Measurements from ENCODE around the gene GCH1. TPM values are rescaled to one million over a fixed set of nuclear protein-coding genes. Genes with fewer than 3 reads are reported as not detected.
"Not testable (repeated sequence)": the region's sequence is repeated elsewhere in the genome, so short reads cannot be mapped to it uniquely, and the experiment has no call there.

The GCH1 gene
- total RNA-seq, 1 donor from 2014 or later: 35.4 TPM

DNA sequence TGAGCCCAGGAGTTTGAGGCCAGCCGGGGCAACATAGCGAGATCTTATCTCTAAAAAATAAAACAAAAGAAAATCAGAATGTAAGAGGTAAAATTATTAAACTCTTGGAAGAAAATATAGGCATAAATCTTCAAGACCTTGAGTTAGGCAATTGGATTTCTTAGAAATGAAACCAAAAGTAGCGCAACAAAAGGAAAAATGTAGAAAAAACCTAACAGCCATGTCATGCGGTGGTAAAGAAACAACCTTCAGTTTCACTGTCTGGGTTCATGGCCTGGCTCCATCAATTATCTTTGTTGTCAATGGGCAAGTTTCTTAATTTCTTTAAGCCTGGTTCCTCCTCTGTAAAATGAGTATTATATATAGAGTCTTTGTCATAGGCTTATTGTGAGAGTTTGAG, 5.6 kb upstream of the GCH1 start:
- TF ChIP-seq, protein P1, sequence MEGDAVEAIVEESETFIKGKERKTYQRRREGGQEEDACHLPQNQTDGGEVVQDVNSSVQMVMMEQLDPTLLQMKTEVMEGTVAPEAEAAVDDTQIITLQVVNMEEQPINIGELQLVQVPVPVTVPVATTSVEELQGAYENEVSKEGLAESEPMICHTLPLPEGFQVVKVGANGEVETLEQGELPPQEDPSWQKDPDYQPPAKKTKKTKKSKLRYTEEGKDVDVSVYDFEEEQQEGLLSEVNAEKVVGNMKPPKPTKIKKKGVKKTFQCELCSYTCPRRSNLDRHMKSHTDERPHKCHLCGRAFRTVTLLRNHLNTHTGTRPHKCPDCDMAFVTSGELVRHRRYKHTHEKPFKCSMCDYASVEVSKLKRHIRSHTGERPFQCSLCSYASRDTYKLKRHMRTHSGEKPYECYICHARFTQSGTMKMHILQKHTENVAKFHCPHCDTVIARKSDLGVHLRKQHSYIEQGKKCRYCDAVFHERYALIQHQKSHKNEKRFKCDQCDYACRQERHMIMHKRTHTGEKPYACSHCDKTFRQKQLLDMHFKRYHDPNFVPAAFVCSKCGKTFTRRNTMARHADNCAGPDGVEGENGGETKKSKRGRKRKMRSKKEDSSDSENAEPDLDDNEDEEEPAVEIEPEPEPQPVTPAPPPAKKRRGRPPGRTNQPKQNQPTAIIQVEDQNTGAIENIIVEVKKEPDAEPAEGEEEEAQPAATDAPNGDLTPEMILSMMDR (IDR thresholded peaks at IDR 0.05; ENCODE audit: unreplicated experiment): no peak
- no peaks in the 10 kb centered on the region for H3K27me3 Mint-ChIP-seq

DNA sequence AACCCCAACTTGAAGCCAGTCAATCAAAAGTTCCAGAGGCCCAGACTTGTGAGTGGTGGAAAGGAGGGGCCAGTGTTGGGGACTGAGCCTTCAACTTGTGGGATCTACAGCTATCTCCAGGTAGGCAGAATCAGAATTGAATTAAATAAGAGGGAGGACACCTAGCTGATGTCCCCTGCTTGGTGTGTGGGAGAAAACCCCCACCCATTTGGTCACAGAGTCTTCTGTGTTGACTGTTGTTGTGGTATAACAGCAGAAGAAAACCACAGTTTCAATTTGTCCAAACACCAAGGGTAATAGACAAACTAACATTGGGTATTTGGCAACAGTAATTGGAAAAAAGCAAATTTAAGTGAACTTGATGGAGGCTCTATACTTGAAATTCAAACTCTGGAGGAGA, 3.4 kb upstream of the GCH1 start:
- TF ChIP-seq, protein P1 (IDR thresholded peaks at IDR 0.05; ENCODE audit: unreplicated experiment): no peak
- H3K4me1 Mint-ChIP-seq (ENCODE audit: low read depth): peaks cover 2% of the 10 kb centered on the region
- no peak for DNase-seq (ENCODE audit: low spot score, unreplicated experiment)
- no peak overlapping the region for H3K4me3 Mint-ChIP-seq (ENCODE audit: low read depth)
- H3K27ac Mint-ChIP-seq: no peak overlapping the region
- H3K27me3 Mint-ChIP-seq: no peaks in the 10 kb centered on the region
- no peaks in the 10 kb centered on the region for H3K9me3 Mint-ChIP-seq (ENCODE audit: low read depth)
- H3K36me3 Mint-ChIP-seq (ENCODE audit: insufficient read depth): no peaks in the 10 kb centered on the region

More for the DNA sequence above, 5.6 kb upstream of the GCH1 start:
- Mint-ChIP-seq H3K27ac (no peak overlapping the region), H3K9me3 (ENCODE audit: low read depth) (no peaks in the 10 kb centered on the region), H3K4me3 (ENCODE audit: low read depth) (no peak overlapping the region), H3K4me1 (ENCODE audit: low read depth) (no peaks in the 10 kb centered on the region), H3K36me3 (ENCODE audit: insufficient read depth) (no peaks in the 10 kb centered on the region)
- DNase-seq (ENCODE audit: low spot score, unreplicated experiment): no peak

DNA sequence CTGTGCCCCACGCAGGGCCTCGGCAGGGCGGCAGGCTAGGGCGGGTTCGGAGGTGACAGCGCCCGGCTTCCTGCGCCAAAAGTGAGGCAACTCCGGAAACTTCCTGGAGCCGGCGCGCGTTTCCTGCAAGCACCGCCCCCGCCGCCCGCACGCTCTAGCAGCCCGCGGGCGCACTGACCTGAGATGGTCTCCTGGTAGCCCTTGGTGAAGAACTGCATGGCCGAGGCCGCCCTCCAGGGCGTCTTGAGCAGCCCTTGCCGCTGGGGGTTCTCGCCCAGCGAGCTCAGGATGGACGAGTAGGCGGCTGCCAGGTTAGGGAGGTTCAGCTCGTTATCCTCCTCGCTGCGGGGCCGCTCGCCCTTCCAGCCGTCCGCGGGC, 494 bp downstream of the GCH1 start:
- peaks cover 8% of the 10 kb centered on the region for H3K4me1 Mint-ChIP-seq (ENCODE audit: low read depth)

DNA sequence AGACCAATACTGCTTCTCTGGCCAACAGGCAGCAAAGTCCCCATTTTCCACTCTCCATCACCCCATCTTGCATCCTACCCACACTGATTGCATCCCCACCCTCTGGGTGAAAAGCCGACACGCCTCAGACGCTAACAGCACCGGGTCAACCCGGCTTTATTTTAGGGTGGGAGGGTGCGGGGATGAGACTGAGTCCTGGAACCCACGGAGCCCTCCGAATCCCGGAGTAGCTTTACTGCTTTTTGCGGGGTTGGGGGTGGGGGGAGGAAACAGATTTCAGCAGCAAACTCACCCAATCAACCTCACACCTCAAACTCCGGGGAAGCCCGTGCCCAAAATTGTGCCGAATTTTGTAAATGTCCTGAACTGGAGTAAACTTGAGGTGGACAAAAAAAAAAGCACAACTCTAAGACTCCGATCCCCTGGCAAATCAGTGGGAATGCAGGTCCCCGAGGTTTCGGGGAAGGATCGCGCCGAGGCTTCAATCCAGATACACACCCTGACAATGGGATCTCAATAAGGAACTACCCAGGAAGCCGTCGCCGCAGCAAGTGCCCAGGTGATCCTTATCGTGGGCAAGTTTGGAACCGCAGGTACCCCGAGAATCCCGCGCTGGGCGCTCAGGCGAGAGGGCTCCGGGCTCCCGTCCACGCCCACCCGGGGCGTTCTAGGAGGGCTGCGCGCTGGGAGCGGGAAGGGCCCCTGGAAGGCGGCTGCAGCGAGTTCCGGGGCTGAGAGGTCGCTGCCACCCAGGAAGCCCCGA, 1.1 kb downstream of the GCH1 start:
- no peaks in the 10 kb centered on the region for H3K9me3 Mint-ChIP-seq (ENCODE audit: low read depth)
- H3K27me3 Mint-ChIP-seq: no peaks in the 10 kb centered on the region
- H3K27ac Mint-ChIP-seq: peak overlapping the region; percentile 71
- no peak for DNase-seq (ENCODE audit: low spot score, unreplicated experiment)
- H3K36me3 Mint-ChIP-seq (ENCODE audit: insufficient read depth): peaks cover 5% of the 10 kb centered on the region
- H3K4me1 Mint-ChIP-seq (ENCODE audit: low read depth): peaks cover 8% of the 10 kb centered on the region
- peak overlapping the region; percentile 87 for H3K4me3 Mint-ChIP-seq (ENCODE audit: low read depth)
- TF ChIP-seq, protein P1 (IDR thresholded peaks at IDR 0.05; ENCODE audit: unreplicated experiment): no peak

More for the DNA sequence above, 494 bp downstream of the GCH1 start:
- Mint-ChIP-seq H3K36me3 (ENCODE audit: insufficient read depth) (peaks cover 5% of the 10 kb centered on the region), H3K4me3 (ENCODE audit: low read depth) (peak overlapping the region; percentile 87), H3K27me3 (no peaks in the 10 kb centered on the region), H3K27ac (peak overlapping the region; percentile 41), H3K9me3 (ENCODE audit: low read depth) (no peaks in the 10 kb centered on the region)
- TF ChIP-seq, protein P1 (IDR thresholded peaks at IDR 0.05; ENCODE audit: unreplicated experiment): peak; percentile 17
- DNase-seq (ENCODE audit: low spot score, unreplicated experiment): peak; percentile 68

GRCh38 chr14:54899573-54899972, 3.1 kb downstream of the GCH1 start:
- TF ChIP-seq, protein P1 (IDR thresholded peaks at IDR 0.05; ENCODE audit: unreplicated experiment): no peak
- Mint-ChIP-seq H3K36me3 (ENCODE audit: insufficient read depth) (peaks cover 5% of the 10 kb centered on the region), H3K27ac (no peak overlapping the region), H3K4me3 (ENCODE audit: low read depth) (no peak overlapping the region), H3K4me1 (ENCODE audit: low read depth) (peaks cover 13% of the 10 kb centered on the region), H3K27me3 (no peaks in the 10 kb centered on the region), H3K9me3 (ENCODE audit: low read depth) (no peaks in the 10 kb centered on the region)
- no peak for DNase-seq (ENCODE audit: low spot score, unreplicated experiment)

DNA sequence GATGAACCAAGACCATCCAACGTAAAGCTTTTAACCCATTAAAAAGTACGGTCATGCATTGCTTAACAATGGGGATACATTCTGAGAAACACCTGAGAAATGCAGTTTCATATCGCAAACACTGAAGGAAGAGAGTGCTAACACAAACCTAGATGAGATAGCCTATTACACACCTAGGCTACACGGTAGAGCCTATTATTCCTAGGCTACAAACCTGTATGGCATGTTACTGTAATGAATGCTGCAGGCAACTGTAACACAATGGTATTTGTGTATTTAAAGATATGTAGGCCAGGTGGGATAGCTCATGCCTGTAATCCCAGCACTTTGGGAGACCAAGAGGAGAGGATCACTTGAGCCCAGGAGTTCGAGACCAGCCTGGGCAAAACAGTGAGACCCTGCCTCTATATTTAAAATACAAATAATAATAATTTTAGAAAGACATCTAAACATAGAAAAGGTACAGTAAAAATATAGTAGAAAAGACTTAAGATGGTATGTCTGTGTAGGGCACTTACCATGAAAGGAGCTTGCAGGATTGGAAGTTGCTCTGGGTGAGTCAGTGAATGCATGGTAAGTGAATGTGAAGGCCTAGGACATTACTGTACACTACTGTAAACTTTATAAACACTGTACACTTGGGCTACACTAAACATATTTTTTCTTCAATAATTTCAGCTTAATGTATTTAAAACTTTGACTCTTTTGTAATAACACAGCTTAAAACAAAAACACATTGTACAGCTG, 4.6 kb downstream of the GCH1 start:
- not testable (repeated sequence) for H3K27me3 Mint-ChIP-seq; H3K9me3 Mint-ChIP-seq (ENCODE audit: low read depth); H3K27ac Mint-ChIP-seq; H3K4me3 Mint-ChIP-seq (ENCODE audit: low read depth); H3K36me3 Mint-ChIP-seq (ENCODE audit: insufficient read depth); DNase-seq (ENCODE audit: low spot score, unreplicated experiment)
- H3K4me1 Mint-ChIP-seq (ENCODE audit: low read depth): peaks cover 14% of the 10 kb centered on the region
